Measurements from ENCODE around the gene CYGB.

Gene CYGB

GRCh38 chr17:76577876-76578275 lies 40.4 kb upstream of the CYGB start:
- no peaks in the 10 kb centered on the region for H3K36me3 ChIP-seq (ENCODE audit: control insufficient read depth in 1 of 2, insufficient read depth in 2 of 2, low read length in 2 of 2)
- no peaks in the 10 kb centered on the region for H3K27me3 ChIP-seq (ENCODE audit: control insufficient read depth in 1 of 2, insufficient read depth in 2 of 2, low read length in 2 of 2)
- no peak overlapping the region for H3K27ac ChIP-seq (ENCODE audit: low read depth, low read length)
- no peaks in the 10 kb centered on the region for H3K9me3 ChIP-seq (ENCODE audit: control insufficient read depth in 1 of 2, low read length in 2 of 2)
- H3K4me1 ChIP-seq (ENCODE audit: control insufficient read depth in 1 of 2, insufficient read depth in 2 of 2, low read length in 2 of 2) = no peaks in the 10 kb centered on the region
- H3K4me3 ChIP-seq (ENCODE audit: low read depth in 1 of 2, low read length in 2 of 2) = no peak overlapping the region
- no peak overlapping the region for H3K9ac ChIP-seq (ENCODE audit: low read depth in 1 of 2, low read length in 2 of 2)

- Histone ChIP-seq H3K27ac (ENCODE audit: low read depth, low read length) (no peak overlapping the region), H3K4me1 (ENCODE audit: control insufficient read depth in 1 of 2, insufficient read depth in 2 of 2, low read length in 2 of 2) (no peaks in the 10 kb centered on the region), H3K4me3 (ENCODE audit: low read depth in 1 of 2, low read length in 2 of 2) (no peak overlapping the region), H3K9me3 (ENCODE audit: control insufficient read depth in 1 of 2, low read length in 2 of 2) (no peaks in the 10 kb centered on the region), H3K27me3 (ENCODE audit: control insufficient read depth in 1 of 2, insufficient read depth in 2 of 2, low read length in 2 of 2) (no peaks in the 10 kb centered on the region), H3K9ac (ENCODE audit: low read depth in 1 of 2, low read length in 2 of 2) (no peak overlapping the region), H3K36me3 (ENCODE audit: control insufficient read depth in 1 of 2, insufficient read depth in 2 of 2, low read length in 2 of 2) (no peaks in the 10 kb centered on the region)
Measured at GRCh38 chr17:76576189-76576588, 38.7 kb upstream of the CYGB start.

DNA sequence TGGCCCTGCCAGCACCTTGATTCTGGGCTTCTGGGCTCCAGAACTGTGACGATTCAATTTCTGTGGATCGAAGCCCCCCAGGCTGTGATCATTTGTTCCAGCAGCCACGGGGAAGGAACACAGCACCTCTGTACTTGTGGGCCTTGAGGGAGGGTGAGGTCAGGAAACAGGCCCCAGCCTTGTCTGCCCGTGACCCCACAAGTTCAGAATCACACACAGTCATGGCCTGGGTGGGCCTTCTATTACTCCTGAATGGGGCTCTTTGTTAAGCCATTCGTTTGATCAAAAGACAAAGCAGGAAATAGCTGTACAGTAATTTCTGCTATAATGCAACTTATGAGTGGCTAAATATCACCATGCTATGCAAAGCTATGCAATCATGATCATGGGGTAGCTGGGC lies 38.1 kb upstream of the CYGB start:
- Histone ChIP-seq H3K36me3 (ENCODE audit: control insufficient read depth in 1 of 2, insufficient read depth in 2 of 2, low read length in 2 of 2) (no peaks in the 10 kb centered on the region), H3K9ac (ENCODE audit: low read depth in 1 of 2, low read length in 2 of 2) (no peak overlapping the region), H3K27me3 (ENCODE audit: control insufficient read depth in 1 of 2, insufficient read depth in 2 of 2, low read length in 2 of 2) (no peaks in the 10 kb centered on the region), H3K4me1 (ENCODE audit: control insufficient read depth in 1 of 2, insufficient read depth in 2 of 2, low read length in 2 of 2) (no peaks in the 10 kb centered on the region), H3K27ac (ENCODE audit: low read depth, low read length) (no peak overlapping the region), H3K4me3 (ENCODE audit: low read depth in 1 of 2, low read length in 2 of 2) (no peak overlapping the region), H3K9me3 (ENCODE audit: control insufficient read depth in 1 of 2, low read length in 2 of 2) (no peaks in the 10 kb centered on the region)

DNA sequence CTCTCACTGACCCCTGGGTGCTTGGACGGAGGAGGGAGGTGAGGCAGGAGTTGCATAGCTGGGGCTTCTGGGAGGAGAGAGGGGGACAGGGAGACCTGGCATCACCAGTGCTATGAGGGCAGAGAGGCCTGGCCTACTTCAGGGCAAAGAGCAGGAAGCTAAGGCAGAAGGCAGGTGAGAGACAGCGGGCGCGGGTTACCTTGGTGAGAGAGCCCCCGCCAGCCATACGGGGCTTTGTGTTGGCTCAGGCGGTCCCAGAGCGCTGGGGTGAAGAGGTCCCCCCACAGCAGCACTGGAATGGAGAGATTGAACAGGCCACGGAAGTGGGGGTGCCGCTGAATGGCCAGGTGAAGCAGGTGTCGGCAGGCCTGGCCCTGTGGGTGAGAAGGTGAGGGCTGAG lies 36.7 kb upstream of the CYGB start:
- Histone ChIP-seq H3K4me3 (ENCODE audit: low read depth in 1 of 2, low read length in 2 of 2) (no peak overlapping the region), H3K27me3 (ENCODE audit: control insufficient read depth in 1 of 2, insufficient read depth in 2 of 2, low read length in 2 of 2) (no peaks in the 10 kb centered on the region), H3K4me1 (ENCODE audit: control insufficient read depth in 1 of 2, insufficient read depth in 2 of 2, low read length in 2 of 2) (no peaks in the 10 kb centered on the region), H3K9me3 (ENCODE audit: control insufficient read depth in 1 of 2, low read length in 2 of 2) (no peaks in the 10 kb centered on the region), H3K36me3 (ENCODE audit: control insufficient read depth in 1 of 2, insufficient read depth in 2 of 2, low read length in 2 of 2) (no peaks in the 10 kb centered on the region), H3K27ac (ENCODE audit: low read depth, low read length) (no peak overlapping the region), H3K9ac (ENCODE audit: low read depth in 1 of 2, low read length in 2 of 2) (no peak overlapping the region)

DNA sequence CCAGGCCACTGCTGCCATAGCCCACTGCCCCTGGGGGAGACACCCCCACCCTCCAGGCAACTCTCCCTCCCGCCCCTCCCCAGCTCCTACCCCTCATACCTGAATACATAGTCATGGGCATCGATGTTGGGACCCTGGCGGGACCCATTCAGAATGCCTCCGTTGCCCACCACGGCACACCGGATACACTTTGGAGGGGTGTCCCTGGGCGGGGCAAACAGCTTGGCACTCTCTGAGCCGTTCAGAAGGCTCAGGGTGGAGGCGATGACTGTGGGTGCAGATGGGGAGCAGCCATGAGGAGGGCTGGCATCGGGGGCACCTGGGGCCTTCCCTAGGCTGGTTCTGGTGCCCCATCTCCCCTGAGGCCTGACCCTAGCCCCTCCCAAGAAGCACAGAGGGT lies 35.6 kb upstream of the CYGB start:
- Histone ChIP-seq H3K9ac (ENCODE audit: low read depth in 1 of 2, low read length in 2 of 2) (no peak overlapping the region), H3K9me3 (ENCODE audit: control insufficient read depth in 1 of 2, low read length in 2 of 2) (no peaks in the 10 kb centered on the region), H3K36me3 (ENCODE audit: control insufficient read depth in 1 of 2, insufficient read depth in 2 of 2, low read length in 2 of 2) (no peaks in the 10 kb centered on the region), H3K27ac (ENCODE audit: low read depth, low read length) (no peak overlapping the region), H3K27me3 (ENCODE audit: control insufficient read depth in 1 of 2, insufficient read depth in 2 of 2, low read length in 2 of 2) (peaks cover 0 to 4% of the 10 kb centered on the region in 2 donors), H3K4me1 (ENCODE audit: control insufficient read depth in 1 of 2, insufficient read depth in 2 of 2, low read length in 2 of 2) (peaks cover 0 to 2% of the 10 kb centered on the region in 2 donors), H3K4me3 (ENCODE audit: low read depth in 1 of 2, low read length in 2 of 2) (no peak overlapping the region)

DNA sequence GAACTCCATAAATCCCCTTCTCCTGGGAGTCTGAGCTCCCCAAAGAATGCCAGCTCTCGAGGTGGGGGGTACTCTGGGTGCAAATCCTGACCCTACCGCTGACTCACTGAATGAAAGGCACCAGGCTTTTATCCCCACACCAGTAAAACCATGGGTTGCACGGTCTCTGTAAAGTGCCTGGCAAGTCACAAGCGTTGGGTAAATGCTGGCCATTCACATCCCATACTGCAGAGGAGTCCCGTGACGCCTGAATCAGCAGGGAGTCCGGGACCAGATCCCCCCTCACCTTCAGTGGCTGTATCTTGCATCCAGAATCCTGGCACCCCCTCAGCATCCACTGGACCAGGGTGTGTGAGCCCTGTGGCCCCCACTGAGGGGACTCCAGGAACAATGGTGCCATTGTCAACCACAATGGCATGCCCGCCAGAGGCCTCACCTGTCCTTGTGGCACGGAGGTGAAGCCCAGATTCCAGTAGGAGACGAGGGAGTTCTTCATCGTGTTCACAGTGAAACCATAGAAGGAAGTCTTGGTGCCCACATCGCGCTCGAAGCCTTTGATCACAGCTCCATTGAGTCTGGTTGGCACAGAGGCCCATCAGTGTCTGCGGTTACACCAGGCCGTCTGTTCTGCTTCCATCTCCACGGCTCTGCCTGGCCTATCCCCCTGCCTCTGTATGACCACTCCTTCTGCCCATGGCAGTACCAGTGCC lies 34.8 kb upstream of the CYGB start:
- Histone ChIP-seq H3K9me3 (ENCODE audit: control insufficient read depth in 1 of 2, low read length in 2 of 2) (no peaks in the 10 kb centered on the region), H3K36me3 (ENCODE audit: control insufficient read depth in 1 of 2, insufficient read depth in 2 of 2, low read length in 2 of 2) (no peaks in the 10 kb centered on the region), H3K9ac (ENCODE audit: low read depth in 1 of 2, low read length in 2 of 2) (no peak overlapping the region), H3K4me3 (ENCODE audit: low read depth in 1 of 2, low read length in 2 of 2) (no peak overlapping the region), H3K27ac (ENCODE audit: low read depth, low read length) (no peak overlapping the region), H3K27me3 (ENCODE audit: control insufficient read depth in 1 of 2, insufficient read depth in 2 of 2, low read length in 2 of 2) (peaks cover 0 to 6% of the 10 kb centered on the region in 2 donors), H3K4me1 (ENCODE audit: control insufficient read depth in 1 of 2, insufficient read depth in 2 of 2, low read length in 2 of 2) (peaks cover 0 to 4% of the 10 kb centered on the region in 2 donors)

DNA sequence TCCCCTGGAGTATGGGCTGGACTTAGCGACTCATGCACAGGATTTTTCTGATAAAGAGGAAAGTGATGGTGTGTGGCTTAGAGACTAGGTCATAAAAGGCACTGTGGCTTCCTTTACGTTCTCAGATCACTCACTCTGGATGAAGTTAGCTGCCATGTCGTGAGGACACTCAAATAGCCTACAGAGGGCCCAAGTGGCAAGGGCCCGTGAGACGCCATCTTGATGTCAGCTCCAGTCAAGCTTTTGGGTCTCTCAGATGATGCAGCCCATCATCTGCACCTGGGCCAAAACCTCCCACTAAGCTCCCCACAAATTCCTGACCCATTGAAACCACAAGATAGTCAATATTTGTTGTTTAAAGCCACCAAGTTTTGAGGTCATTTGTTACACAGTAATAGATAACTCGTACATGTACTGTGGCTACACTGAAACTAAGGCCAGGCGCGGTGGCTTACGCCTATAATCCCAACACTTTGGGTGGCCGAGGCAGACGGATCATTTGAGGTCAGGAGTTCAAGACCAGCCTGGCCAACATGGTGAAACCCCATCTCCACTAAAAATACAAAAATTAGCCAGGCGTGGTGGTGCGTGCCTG lies 33.5 kb upstream of the CYGB start:
- peaks cover 0 to 4% of the 10 kb centered on the region in 2 donors for H3K4me1 ChIP-seq (ENCODE audit: control insufficient read depth in 1 of 2, insufficient read depth in 2 of 2, low read length in 2 of 2)
- peaks cover 0 to 6% of the 10 kb centered on the region in 2 donors for H3K27me3 ChIP-seq (ENCODE audit: control insufficient read depth in 1 of 2, insufficient read depth in 2 of 2, low read length in 2 of 2)
- no peak overlapping the region for H3K9ac ChIP-seq (ENCODE audit: low read depth in 1 of 2, low read length in 2 of 2)
- H3K4me3 ChIP-seq (ENCODE audit: low read depth in 1 of 2, low read length in 2 of 2) = no peak overlapping the region
- H3K9me3 ChIP-seq (ENCODE audit: control insufficient read depth in 1 of 2, low read length in 2 of 2) = no peaks in the 10 kb centered on the region
- peaks cover 3 to 12% of the 10 kb centered on the region in 2 donors for H3K36me3 ChIP-seq (ENCODE audit: control insufficient read depth in 1 of 2, insufficient read depth in 2 of 2, low read length in 2 of 2)
- no peak overlapping the region for H3K27ac ChIP-seq (ENCODE audit: low read depth, low read length)

DNA sequence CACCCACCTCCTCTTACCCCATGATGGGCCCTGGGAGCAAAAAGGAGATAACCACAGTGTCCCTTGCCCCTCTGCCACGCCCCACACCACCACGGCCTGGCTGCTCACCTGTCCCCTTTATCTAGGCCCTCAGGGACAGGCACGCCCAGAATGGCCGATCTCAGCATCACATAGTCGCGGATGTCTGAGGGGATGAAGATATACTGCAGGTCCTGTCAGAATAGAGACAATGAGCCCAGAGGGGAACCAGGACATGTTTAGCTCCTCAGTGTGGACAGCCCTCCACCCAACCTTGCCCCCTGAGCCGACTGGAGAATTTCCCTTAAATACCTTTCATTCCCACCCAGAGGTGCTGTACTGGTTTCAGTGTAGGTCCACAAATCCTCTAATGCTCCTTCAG lies 32.9 kb upstream of the CYGB start:
- Histone ChIP-seq H3K9me3 (ENCODE audit: control insufficient read depth in 1 of 2, low read length in 2 of 2) (no peaks in the 10 kb centered on the region), H3K4me1 (ENCODE audit: control insufficient read depth in 1 of 2, insufficient read depth in 2 of 2, low read length in 2 of 2) (peaks cover 0 to 4% of the 10 kb centered on the region in 2 donors), H3K27me3 (ENCODE audit: control insufficient read depth in 1 of 2, insufficient read depth in 2 of 2, low read length in 2 of 2) (peaks cover 0 to 6% of the 10 kb centered on the region in 2 donors), H3K9ac (ENCODE audit: low read depth in 1 of 2, low read length in 2 of 2) (no peak overlapping the region), H3K27ac (ENCODE audit: low read depth, low read length) (no peak overlapping the region), H3K36me3 (ENCODE audit: control insufficient read depth in 1 of 2, insufficient read depth in 2 of 2, low read length in 2 of 2) (peaks cover 5 to 18% of the 10 kb centered on the region in 2 donors), H3K4me3 (ENCODE audit: low read depth in 1 of 2, low read length in 2 of 2) (no peak overlapping the region)

- Histone ChIP-seq H3K27ac (ENCODE audit: low read depth, low read length) (no peak overlapping the region), H3K9me3 (ENCODE audit: control insufficient read depth in 1 of 2, low read length in 2 of 2) (no peaks in the 10 kb centered on the region), H3K4me3 (ENCODE audit: low read depth in 1 of 2, low read length in 2 of 2) (no peak overlapping the region), H3K36me3 (ENCODE audit: control insufficient read depth in 1 of 2, insufficient read depth in 2 of 2, low read length in 2 of 2) (peaks cover 5 to 24% of the 10 kb centered on the region in 2 donors), H3K4me1 (ENCODE audit: control insufficient read depth in 1 of 2, insufficient read depth in 2 of 2, low read length in 2 of 2) (peaks cover 0 to 4% of the 10 kb centered on the region in 2 donors), H3K9ac (ENCODE audit: low read depth in 1 of 2, low read length in 2 of 2) (no peak overlapping the region), H3K27me3 (ENCODE audit: control insufficient read depth in 1 of 2, insufficient read depth in 2 of 2, low read length in 2 of 2) (peaks cover 0 to 6% of the 10 kb centered on the region in 2 donors)
Measured at GRCh38 chr17:76569607-76570279, 32.2 kb upstream of the CYGB start.

- Histone ChIP-seq H3K9me3 (ENCODE audit: control insufficient read depth in 1 of 2, low read length in 2 of 2) (no peaks in the 10 kb centered on the region), H3K36me3 (ENCODE audit: control insufficient read depth in 1 of 2, insufficient read depth in 2 of 2, low read length in 2 of 2) (peaks cover 5 to 27% of the 10 kb centered on the region in 2 donors), H3K27ac (ENCODE audit: low read depth, low read length) (no peak overlapping the region), H3K9ac (ENCODE audit: low read depth in 1 of 2, low read length in 2 of 2) (no peak overlapping the region), H3K4me3 (ENCODE audit: low read depth in 1 of 2, low read length in 2 of 2) (no peak overlapping the region), H3K27me3 (ENCODE audit: control insufficient read depth in 1 of 2, insufficient read depth in 2 of 2, low read length in 2 of 2) (peaks cover 0 to 6% of the 10 kb centered on the region in 2 donors), H3K4me1 (ENCODE audit: control insufficient read depth in 1 of 2, insufficient read depth in 2 of 2, low read length in 2 of 2) (peaks cover 0 to 4% of the 10 kb centered on the region in 2 donors)
Measured at GRCh38 chr17:76568811-76569221, 31.3 kb upstream of the CYGB start.
